K562 (cell line): ENCODE results near the gene SLC25A2. TPM values are rescaled to one million over a fixed set of nuclear protein-coding genes. Genes with fewer than 3 reads are reported as not detected.
"Not testable (repeated sequence)": the region's sequence is repeated elsewhere in the genome, so short reads cannot be mapped to it uniquely, and the experiment has no call there.

Experiments used
- ATAC-seq: fragments of 200-7000 bp; cut with Tn5 transposase; 3 replicates; pipeline ENCODE4 v1.9.1; 2020; ENCODE audit warnings: moderate library complexity
- BruUV-seq: library from RNA; stranded (reverse); fragments of 400-500 nt; replicated peaks from 2 replicates; lab custom pipeline; 2021; lab: Mats Ljungman, UMichigan
- CTCF ChIA-PET: fragments of 300-600 bp; formaldehyde crosslinking; extraction: SDS; loops from one replicate; lab custom pipeline; 2021; ENCODE audit warnings: low intra/inter-chr PET ratio; lab: Yijun Ruan, JAX
- POLR2A ChIA-PET: fragments of 300-600, 350-650 bp; sonication (Branson Sonifier 250); formaldehyde crosslinking; extraction: SDS; loops from one replicate; lab custom pipeline; 2021; ENCODE audit warnings: antibody characterized with exemption, inconsistent platforms; lab: Yijun Ruan, JAX
- DNase-seq, 4 experiments: peaks; one replicate each; pipeline versions ENCODE4 v3.0.0 to v3.0.0-alpha.2; 2011 to 2018; ENCODE audit warnings: low spot score in 3 of 4, mixed read lengths in 3 of 4; ENCODE audit errors: extremely low read depth in 1 of 4
- FAIRE-seq: peaks from 2 replicates; lab custom pipeline; 2011; peaks lifted over from hg19 to GRCh38; lab: Jason Lieb, UNC
- H2AFZ ChIP-seq: 2 replicates; pipeline ENCODE4 v1.6.0; 2011; ENCODE audit warnings: low read depth, low read length, control low read depth, inconsistent platforms
- H3K27ac ChIP-seq: fragments of 200-600 bp; 3 replicates; pipeline ENCODE4 v1.8.0; 2011; ENCODE audit warnings: low read depth, mild to moderate bottlenecking, control low read depth, inconsistent platforms, low read length, moderate library complexity, mixed read lengths; ENCODE audit errors: extremely low read depth
- H3K27me3 ChIP-seq, 2 experiments: fragments of 300-600 bp in 1 of 2; 2 replicates in 1 of 2; 3 replicates in 1 of 2; pipeline versions ENCODE4 v1.6.0 to v1.8.0; 2011; ENCODE audit warnings: inconsistent platforms in 2 of 2, low read length in 2 of 2, mild to moderate bottlenecking in 1 of 2, mixed read lengths in 1 of 2, moderate library complexity in 1 of 2; ENCODE audit not compliant: control insufficient read depth in 2 of 2, insufficient read depth in 2 of 2
- H3K36me3 ChIP-seq: fragments of 300-600 bp; 3 replicates; pipeline ENCODE4 v1.8.0; 2011; ENCODE audit warnings: mild to moderate bottlenecking, low read length, inconsistent platforms; ENCODE audit not compliant: control insufficient read depth, insufficient read depth
- H3K4me1 ChIP-seq, 2 experiments: fragments of 200-600 bp in 1 of 2; replicated peaks in 1 of 2; 2 replicates in 1 of 2; 3 replicates in 1 of 2; pipeline versions ENCODE4 v1.5.1 to v1.8.0; 2011; ENCODE audit warnings: inconsistent platforms in 2 of 2, low read length in 2 of 2, mild to moderate bottlenecking in 1 of 2, mixed read lengths in 1 of 2, moderate library complexity in 1 of 2; ENCODE audit not compliant: control insufficient read depth in 2 of 2, insufficient read depth in 2 of 2
- H3K4me2 ChIP-seq: 2 replicates; pipeline ENCODE4 v1.6.1; 2011; ENCODE audit warnings: low read length, control low read depth, inconsistent platforms, mixed read lengths; ENCODE audit not compliant: insufficient read depth
- H3K4me3 ChIP-seq: fragments of 200-600 bp; sonication (generic), shearing (Covaris generic); 2 replicates; pipeline ENCODE4 v1.5.1; 2016; ENCODE audit warnings: control low read depth, inconsistent platforms
- H3K79me2 ChIP-seq: fragments of 200-600 bp; 3 replicates; pipeline ENCODE4 v1.8.0; 2011; ENCODE audit warnings: low read length, inconsistent platforms; ENCODE audit not compliant: control insufficient read depth, insufficient read depth
- H3K9ac ChIP-seq, 2 experiments: 2 replicates each; pipeline versions ENCODE4 v1.6.0 to v1.6.1; 2011; ENCODE audit warnings: low read depth in 2 of 2, low read length in 2 of 2, control low read depth in 1 of 2, inconsistent platforms in 1 of 2, mild to moderate bottlenecking in 1 of 2, mixed read lengths in 1 of 2; ENCODE audit not compliant: insufficient read depth in 1 of 2
- H3K9me1 ChIP-seq: one replicate; pipeline ENCODE4 v1.6.0; 2011; ENCODE audit warnings: inconsistent platforms, mild to moderate bottlenecking, low read length, moderate library complexity; ENCODE audit not compliant: control insufficient read depth, insufficient read depth
- H3K9me3 ChIP-seq: replicated peaks from 2 replicates; pipeline ENCODE4 v1.5.1; 2011; ENCODE audit warnings: low read depth, low read length, inconsistent platforms; ENCODE audit not compliant: control insufficient read depth, insufficient read depth
- H4K20me1 ChIP-seq: replicated peaks from 2 replicates; pipeline ENCODE4 v1.6.1; 2011; ENCODE audit warnings: low read length, inconsistent platforms, mixed read lengths; ENCODE audit not compliant: control insufficient read depth, insufficient read depth
- CBX2 ChIP-seq: fragments of 200-600 bp; sonication (generic); IDR thresholded peaks from one replicate; pipeline ENCODE4 v1.6.1; 2012; ENCODE audit warnings: mild to moderate bottlenecking, low read length, inconsistent platforms; ENCODE audit not compliant: insufficient read depth, poor library complexity, severe bottlenecking
- CTCF ChIP-seq, 3 experiments: IDR thresholded peaks in 2 of 3; conservative IDR thresholded peaks in 1 of 3; 2 replicates each; pipeline ENCODE4 v1.5.1; 2011 to 2012; ENCODE audit warnings: low read length in 3 of 3, mild to moderate bottlenecking in 3 of 3, control low read depth in 2 of 3, improper control_type of control experiment in 1 of 3, inconsistent platforms in 1 of 3, low read depth in 1 of 3, mixed read lengths in 1 of 3, moderate library complexity in 1 of 3; ENCODE audit not compliant: insufficient read depth in 2 of 3
- HNRNPLL ChIP-seq: fragments of 200-400 bp; formaldehyde crosslinking; IDR thresholded peaks from 2 replicates; pipeline ENCODE4 v1.6.1; 2017; ENCODE audit warnings: low read length, low read depth, mild to moderate bottlenecking; ENCODE audit not compliant: poor library complexity, severe bottlenecking
- MAZ ChIP-seq, 2 experiments: fragments of 450-650 bp in 1 of 2; sonication (generic) in 1 of 2; formaldehyde crosslinking; IDR thresholded peaks in 1 of 2; conservative IDR thresholded peaks in 1 of 2; 2 replicates each; pipeline versions ENCODE4 v1.4.0 to v1.5.0; 2020; ENCODE audit warnings: mild to moderate bottlenecking in 1 of 2, missing genetic modification reagents in 1 of 2
- POLR2B ChIP-seq: fragments of 450-650 bp; IDR thresholded peaks from 2 replicates; pipeline ENCODE4 v1.6.1; 2018; ENCODE audit warnings: low read depth; ENCODE audit not compliant: partially characterized antibody
- PPARD ChIP-seq: fragments of 250-450 bp; sonication (Bioruptor Pico); IDR thresholded peaks from 2 replicates; pipeline ENCODE4 v1.8.0; 2022; ENCODE audit warnings: inconsistent platforms, mild to moderate bottlenecking, moderate library complexity
- ZBTB33 ChIP-seq: sonication (generic); formaldehyde crosslinking; IDR thresholded peaks from 2 replicates; pipeline ENCODE4 v1.8.1; 2023; ENCODE audit warnings: mild to moderate bottlenecking, missing genetic modification reagents
- WGBS: fragments of 100-300 bp; shearing (Covaris generic); methylation state at CpG from one replicate; pipeline ENCODE4 v1.1.6; 2016; ENCODE audit warnings: low coverage, mixed read lengths; ENCODE audit not compliant: insufficient coverage; ENCODE audit errors: missing lambda C conversion rate; 5-methylcytosine and 5-hydroxymethylcytosine counted together
- in situ Hi-C: fragments of 300-500 bp; cut with MboI; formaldehyde crosslinking; loops from 4 replicates; pipeline ENCODE4 v1.15.0; 2018; ENCODE audit warnings: inconsistent platforms, mixed read lengths
- intact Hi-C: fragments of 100-400 bp; cut with micrococcal nuclease; formaldehyde crosslinking; loops from 2 replicates; pipeline ENCODE4 v1.14.2; 2022
- polyA plus RNA-seq, 8 experiments: library from polyadenylated mRNA; depleted of rRNA in 4 of 8; stranded (reverse) in 5 of 8; unstranded in 3 of 8; fragments of >200 nt; fragmentation: Nextera tagmentation in 2 of 8; fragmentation: Illumina TruSeq in 1 of 8; extraction: Ambion mirVana in 2 of 8; extraction: Trizol in 1 of 8; gene quantifications; 2 replicates each; pipeline versions ENCODE4 v1.2.1 to v1.2.3, GENCODE V29; 2011 to 2014; ENCODE audit warnings: inconsistent platforms in 1 of 8, missing spikeins in 1 of 8
- total RNA-seq, 7 experiments: library from RNA; depleted of rRNA in 6 of 7; stranded (reverse); fragments of >200 nt in 6 of 7; fragmentation: Illumina TruSeq in 2 of 7; extraction: Trizol in 2 of 7; gene quantifications; 2 replicates each; pipeline versions ENCODE4 v1.2.1 to v1.2.3, GENCODE V29; 2011 to 2021; ENCODE audit warnings: low replicate concordance in 1 of 7

The SLC25A2 gene
- total and polyA plus RNA-seq, 9 of the 15 experiments (the other 6 are each of a cell fraction or from before 2014, with no cell fraction given), result 0.09 to 0.11 (median 0.11) TPM; not detected in 6

GRCh38 chr5:141338538-141339306 lies 34.9 kb upstream of the SLC25A2 start, which contains the start of gene PCDHGA2 (continued):
- TF ChIP-seq MAZ (CRISPR knock-in tag; conservative IDR thresholded peaks at IDR 0.05 in 1 of 2, IDR thresholded peaks at IDR 0.05 in 1 of 2) (0 out of 4 replicates have a peak, but pooled peaks of 1 of the 2 experiments have one; percentile 11), CBX2 (no peak), PPARD (CRISPR knock-in tag) (no peak), POLR2B (no peak), CTCF (IDR thresholded peaks at IDR 0.05 in 2 of 3, conservative IDR thresholded peaks at IDR 0.05 in 1 of 3; ENCODE audit: insufficient read depth in 2 of 3, low read depth in 1 of 3, low read length in 3 of 3) (peak; percentile 79 to 84 (median 82)), HNRNPLL (peak; percentile 62)

GRCh38 chr5:141332571-141332970 lies 28.7 kb upstream of the SLC25A2 start:
- WGBS, result 68% methylated on average over 16 of the region's 39 CpGs

More at GRCh38 chr5:141332571-141332970, 28.7 kb upstream of the SLC25A2 start:
- FAIRE-seq, ATAC-seq, H3K36me3 ChIP-seq, H3K4me2 ChIP-seq, H3K9me1 ChIP-seq, H4K20me1 ChIP-seq, POLR2A ChIA-PET, H3K4me1 ChIP-seq, H3K9ac ChIP-seq, H3K79me2 ChIP-seq, H3K27me3 ChIP-seq, H2AFZ ChIP-seq, H3K27ac ChIP-seq, H3K4me3 ChIP-seq, in situ Hi-C loops, H3K9me3 ChIP-seq, CTCF ChIA-PET, intact Hi-C loops, BruUV-seq, DNase-seq: not testable (repeated sequence)
- TF ChIP-seq ZBTB33, result 0 out of 2 replicates have a peak, but pooled peaks have one; percentile 27
- TF ChIP-seq, all 486 proteins: peak for 1; not testable (repeated sequence) for 485
